Prostate gland (tissue), 2 donors: Measurements from ENCODE around the gene NOTCH4.

Experiments
- CTCF ChIP-seq, 4 experiments: fragments of 200-600 bp in 2 of 4; fragments of 450-650 bp in 2 of 4; sonication (generic) in 2 of 4; IDR thresholded peaks; 1 replicate in 3 of 4; 2 replicates in 1 of 4; pipeline ENCODE4 v1.5.1; 2016 to 2019; ENCODE audit warnings: antibody characterized with exemption in 4 of 4, mild to moderate bottlenecking in 2 of 4, moderate library complexity in 2 of 4
- POLR2AphosphoS5 ChIP-seq: sonication (generic); formaldehyde crosslinking; IDR thresholded peaks from one replicate; pipeline ENCODE4 v1.6.1; 2017; ENCODE audit warnings: antibody characterized with exemption

GRCh38 chr6:32183030-32183429 is 40.8 kb downstream of the NOTCH4 start:
- TF ChIP-seq CTCF (IDR thresholded peaks at IDR 0.05) (no peak), POLR2AphosphoS5 (no peak)
